H1 (cell line): ENCODE measurements around the gene CYP4Z1. TPM values are rescaled to one million over a fixed set of nuclear protein-coding genes. Genes with fewer than 3 reads are reported as not detected.

ENCODE experiments used
- CTCF ChIA-PET: fragments of 300-600 bp; sonication (Branson Sonifier 250); formaldehyde crosslinking; loops from one replicate; lab custom pipeline; 2021; ENCODE audit not compliant: partially characterized antibody; lab: Charles Lee
- POLR2A ChIA-PET: fragments of 300-600 bp; sonication (Branson Sonifier 250); formaldehyde crosslinking; loops from one replicate; lab custom pipeline; 2021; ENCODE audit warnings: inconsistent platforms; ENCODE audit not compliant: partially characterized antibody; lab: Charles Lee
- DNase-seq, 2 experiments: peaks; one replicate each; pipeline versions ENCODE4 v3.0.0 to v3.0.0-alpha.2; 2010 to 2022; ENCODE audit warnings: low spot score in 2 of 2, low read depth in 1 of 2, mixed read lengths in 1 of 2
- FAIRE-seq: peaks from 2 replicates; lab custom pipeline; 2011; peaks lifted over from hg19 to GRCh38; lab: Jason Lieb, UNC
- H2AFZ ChIP-seq: 2 replicates; pipeline ENCODE4 v1.8.1; 2012; ENCODE audit warnings: low read length, inconsistent platforms
- H2AK5ac ChIP-seq: 2 replicates; pipeline ENCODE4 v1.6.1; 2013; ENCODE audit warnings: low read depth, low read length
- H2BK120ac ChIP-seq: replicated peaks from 2 replicates; pipeline ENCODE3; 2013; ENCODE audit warnings: low read depth, low read length, inconsistent platforms
- H2BK12ac ChIP-seq: 2 replicates; pipeline ENCODE4 v1.6.1; 2013; ENCODE audit warnings: low read depth, low read length
- H2BK15ac ChIP-seq: 2 replicates; pipeline ENCODE4 v1.6.1; 2013; ENCODE audit warnings: low read length
- H2BK20ac ChIP-seq: 2 replicates; pipeline ENCODE4 v1.6.1; 2013; ENCODE audit warnings: low read length
- H2BK5ac ChIP-seq: 2 replicates; pipeline ENCODE4 v1.6.1; 2013; ENCODE audit warnings: low read depth, low read length
- H3K14ac ChIP-seq: 2 replicates; pipeline ENCODE4 v1.6.1; 2013; ENCODE audit warnings: inconsistent platforms; ENCODE audit not compliant: insufficient read length
- H3K18ac ChIP-seq: 2 replicates; pipeline ENCODE4 v1.6.1; 2013; ENCODE audit warnings: low read length; ENCODE audit errors: extremely low read depth
- H3K23ac ChIP-seq: 2 replicates; pipeline ENCODE4 v1.6.1; 2013; ENCODE audit warnings: inconsistent platforms; ENCODE audit not compliant: insufficient read length
- H3K23me2 ChIP-seq: 2 replicates; pipeline ENCODE4 v1.6.1; 2013; ENCODE audit warnings: low read depth, low read length
- H3K27ac ChIP-seq: 2 replicates; pipeline ENCODE4 v1.6.1; 2011; ENCODE audit warnings: low read depth, low read length, inconsistent platforms
- H3K27me3 ChIP-seq, 4 experiments: replicated peaks in 1 of 4; 1 replicate in 1 of 4; 2 replicates in 3 of 4; pipeline versions ENCODE4 v1.6.1 to v1.8.1; 2011 to 2013; ENCODE audit warnings: low read length in 3 of 4, mild to moderate bottlenecking in 3 of 4, inconsistent platforms in 2 of 4, mixed read lengths in 2 of 4, moderate library complexity in 1 of 4; ENCODE audit not compliant: control insufficient read depth in 3 of 4, insufficient read depth in 3 of 4; ENCODE audit errors: extremely low read depth in 1 of 4
- H3K36me3 ChIP-seq, 4 experiments: 2 replicates each; pipeline versions ENCODE4 v1.6.1 to v1.8.1; 2011 to 2013; ENCODE audit warnings: mild to moderate bottlenecking in 4 of 4, low read length in 3 of 4, moderate library complexity in 2 of 4, control low read depth in 1 of 4, inconsistent platforms in 1 of 4; ENCODE audit not compliant: insufficient read depth in 4 of 4, control insufficient read depth in 2 of 4
- H3K4ac ChIP-seq: replicated peaks from 2 replicates; pipeline ENCODE3; 2013; ENCODE audit warnings: low read length, low read depth, mixed read lengths, inconsistent platforms; ENCODE audit not compliant: insufficient read length
- H3K4me1 ChIP-seq, 4 experiments: replicated peaks in 1 of 4; 1 replicate in 1 of 4; 2 replicates in 3 of 4; pipeline versions ENCODE4 v1.6.1 to v1.8.1; 2011 to 2013; ENCODE audit warnings: low read length in 3 of 4, inconsistent platforms in 2 of 4, mixed read lengths in 1 of 4; ENCODE audit not compliant: insufficient read depth in 4 of 4, control insufficient read depth in 3 of 4
- H3K4me2 ChIP-seq, 2 experiments: 2 replicates each; pipeline versions ENCODE4 v1.6.1 to v1.8.1; 2011 to 2013; ENCODE audit warnings: low read depth in 2 of 2, low read length in 2 of 2, control low read depth in 1 of 2, inconsistent platforms in 1 of 2, mild to moderate bottlenecking in 1 of 2; ENCODE audit not compliant: insufficient read depth in 1 of 2
- H3K4me3 ChIP-seq, 4 experiments: fragments of 200-600, 300-600 bp in 1 of 4; sonication (generic), shearing (Covaris generic), sonication (Bioruptor Twin) in 1 of 4; 2 replicates each; pipeline versions ENCODE4 v1.5.1 to v1.8.1; 2011 to 2016; ENCODE audit warnings: low read length in 4 of 4, low read depth in 3 of 4, control low read depth in 2 of 4, inconsistent platforms in 2 of 4, mild to moderate bottlenecking in 2 of 4, mixed read lengths in 1 of 4, moderate library complexity in 1 of 4; ENCODE audit not compliant: insufficient read depth in 2 of 4; ENCODE audit errors: extremely low read depth in 1 of 4
- H3K56ac ChIP-seq: replicated peaks from 2 replicates; pipeline ENCODE3; 2013; ENCODE audit warnings: low read depth, mild to moderate bottlenecking, mixed read lengths, low read length, inconsistent platforms; ENCODE audit not compliant: insufficient read length
- H3K79me1 ChIP-seq: 2 replicates; pipeline ENCODE4 v1.6.1; 2013; ENCODE audit warnings: low read depth, low read length, control low read depth
- H3K79me2 ChIP-seq, 2 experiments: 2 replicates each; pipeline versions ENCODE4 v1.6.1 to v1.8.1; 2012 to 2013; ENCODE audit warnings: low read length in 2 of 2, mild to moderate bottlenecking in 2 of 2, inconsistent platforms in 1 of 2; ENCODE audit not compliant: insufficient read depth in 2 of 2, control insufficient read depth in 1 of 2
- H3K9ac ChIP-seq, 4 experiments: replicated peaks in 1 of 4; 1 replicate in 1 of 4; 2 replicates in 3 of 4; pipeline versions ENCODE4 v1.6.1 to v1.8.1; 2011 to 2013; ENCODE audit warnings: low read depth in 3 of 4, low read length in 3 of 4, control low read depth in 2 of 4, mild to moderate bottlenecking in 2 of 4, moderate library complexity in 2 of 4, inconsistent platforms in 1 of 4; ENCODE audit errors: extremely low read depth in 1 of 4
- H3K9me3 ChIP-seq, 2 experiments: 2 replicates each; pipeline versions ENCODE4 v1.6.1 to v1.8.1; 2012 to 2013; ENCODE audit warnings: mild to moderate bottlenecking in 2 of 2, moderate library complexity in 2 of 2, control low read depth in 1 of 2, inconsistent platforms in 1 of 2, low read depth in 1 of 2, low read length in 1 of 2, mixed read lengths in 1 of 2; ENCODE audit not compliant: insufficient read depth in 2 of 2
- H4K20me1 ChIP-seq, 2 experiments: replicated peaks in 1 of 2; 2 replicates each; pipeline versions ENCODE3 to v1.8.1; 2011 to 2013; ENCODE audit warnings: inconsistent platforms in 2 of 2, low read length in 2 of 2, mild to moderate bottlenecking in 1 of 2; ENCODE audit not compliant: insufficient read depth in 2 of 2, control insufficient read depth in 1 of 2
- H4K5ac ChIP-seq: 2 replicates; pipeline ENCODE4 v1.6.1; 2013; ENCODE audit warnings: low read length, low read depth, mixed read lengths, inconsistent platforms; ENCODE audit not compliant: insufficient read length
- H4K8ac ChIP-seq: 2 replicates; pipeline ENCODE4 v1.8.0; 2013; ENCODE audit warnings: mild to moderate bottlenecking, moderate library complexity, low read length, inconsistent platforms; ENCODE audit not compliant: insufficient read depth; ENCODE audit errors: extremely low read depth
- H4K91ac ChIP-seq: replicated peaks from 2 replicates; pipeline ENCODE3; 2013; ENCODE audit warnings: low read length, mixed read lengths, inconsistent platforms; ENCODE audit not compliant: insufficient read length
- ASH2L ChIP-seq: fragments of 200-600, 300-600 bp; sonication (generic); IDR thresholded peaks from one replicate; pipeline ENCODE4 v1.7.1; 2017; ENCODE audit warnings: low read length
- CHD2 ChIP-seq: IDR thresholded peaks from 2 replicates; pipeline ENCODE4 v1.6.1; 2012; ENCODE audit warnings: low read length, improper control_type of control experiment
- E2F6 ChIP-seq: IDR thresholded peaks from 2 replicates; pipeline ENCODE4 v1.6.1; 2012; ENCODE audit warnings: inconsistent platforms
- FOSL1 ChIP-seq: IDR thresholded peaks from 2 replicates; pipeline ENCODE4 v1.6.1; 2011; ENCODE audit warnings: mild to moderate bottlenecking, low read depth, low read length, moderate library complexity; ENCODE audit not compliant: insufficient read depth
- MAX ChIP-seq: IDR thresholded peaks from 2 replicates; pipeline ENCODE4 v1.6.1; 2012; ENCODE audit warnings: inconsistent platforms
- NANOG ChIP-seq: IDR thresholded peaks from 2 replicates; pipeline ENCODE4 v1.6.1; 2011; ENCODE audit warnings: low read length, low read depth, mild to moderate bottlenecking, inconsistent platforms; ENCODE audit not compliant: insufficient read depth, poor library complexity, severe bottlenecking
- NRF1 ChIP-seq: IDR thresholded peaks from 2 replicates; pipeline ENCODE4 v1.6.1; 2011; ENCODE audit warnings: mild to moderate bottlenecking, low read depth, low read length, improper control_type of control experiment
- POLR2AphosphoS5 ChIP-seq: IDR thresholded peaks from 2 replicates; pipeline ENCODE4 v1.6.1; 2011; ENCODE audit warnings: low read depth, low read length
- TAF1 ChIP-seq: IDR thresholded peaks from 2 replicates; pipeline ENCODE4 v1.6.1; 2011; ENCODE audit warnings: mild to moderate bottlenecking, low read depth, low read length
- TAF7 ChIP-seq: optimal IDR thresholded peaks from 2 replicates; pipeline ENCODE3; 2011; ENCODE audit warnings: low read depth, mild to moderate bottlenecking, inconsistent platforms, low read length, moderate library complexity, borderline replicate concordance
- USF2 ChIP-seq: IDR thresholded peaks from 2 replicates; pipeline ENCODE4 v1.6.1; 2011; ENCODE audit warnings: low read length, improper control_type of control experiment
- ZNF274 ChIP-seq: IDR thresholded peaks from 2 replicates; pipeline ENCODE4 v1.7.0; 2012; ENCODE audit warnings: low read length, borderline replicate concordance; ENCODE audit errors: extremely low read depth
- WGBS, 2 experiments: shearing (Covaris generic) in 1 of 2; methylation state at CpG; one replicate each; pipeline versions ENCODE4 v1.1.6 to v1.1.7; 2013 to 2015; ENCODE audit warnings: low lambda C conversion rate in 2 of 2, mixed read lengths in 2 of 2, inconsistent platforms in 1 of 2, low coverage in 1 of 2, missing lambda C conversion rate in 1 of 2; ENCODE audit not compliant: insufficient replicate concordance in 2 of 2, insufficient coverage in 1 of 2, insufficient read length in 1 of 2; ENCODE audit errors: extremely low coverage in 1 of 2, missing lambda C conversion rate in 1 of 2; 5-methylcytosine and 5-hydroxymethylcytosine counted together
- polyA plus RNA-seq, 7 experiments: library from polyadenylated mRNA; depleted of rRNA in 3 of 7; stranded (reverse) in 5 of 7; unstranded in 2 of 7; fragments of >200 nt in 5 of 7; fragments of 200-250 nt in 2 of 7; gene quantifications; 1 replicate in 5 of 7; 2 replicates in 1 of 7; 4 replicates in 1 of 7; pipeline versions ENCODE4 v1.2.1 to v1.2.3, GENCODE V29; 2011 to 2013; ENCODE audit warnings: missing spikeins in 2 of 7, mixed read lengths in 2 of 7
- total RNA-seq: library from RNA; stranded (reverse); fragmentation: NEBNext Ultra II Directional; extraction: Animal tissue kit (Norgen Biotek cat#: 25700); gene quantifications from 2 replicates; pipeline ENCODE4 v1.2.1, GENCODE V29; 2021

Gene CYP4Z1
- total and polyA plus RNA-seq, 2 of the 8 experiments (the other 6 are each of a cell fraction or from before 2014, with no cell fraction given) = not detected

- peak; percentile 70 for FAIRE-seq
- H3K4me1 ChIP-seq = peaks cover 0 to 5% (median under 1%) of the 10 kb centered on the region in 4 experiments; a peak in 1 of 7 replicates
- H3K27me3 ChIP-seq = no peaks in the 10 kb centered on the region
- no peak overlapping the region for H4K8ac ChIP-seq
- peak overlapping the region; percentile 78; the same call in 1 of the 2 replicates for H3K27ac ChIP-seq
- no peaks in the 10 kb centered on the region for H3K9me3 ChIP-seq
- no peak overlapping the region for H3K4ac ChIP-seq
- no peaks in the 10 kb centered on the region for H3K36me3 ChIP-seq
- no peak for DNase-seq
- H4K91ac ChIP-seq = no peak overlapping the region
- peak overlapping the region; percentile 51 for H4K5ac ChIP-seq
- no peak overlapping the region for H3K56ac ChIP-seq
- H2AK5ac ChIP-seq = no peak overlapping the region
- peaks cover 2% of the 10 kb centered on the region; the same call in 1 of the 2 replicates for H3K23me2 ChIP-seq
- H3K23ac ChIP-seq = no peak overlapping the region
- no peak overlapping the region for H3K14ac ChIP-seq
- 53% methylated on average over 4 of the region's 4 CpGs; no CpG with 5 or more reads in 1 of the 2 experiments for WGBS, 2 experiments
- ChIA-PET POLR2A (no interaction called here), CTCF (interaction anchor here (1.1 to 1.8 kb wide), 3 partner anchors 14 to 62 kb away, joined by 3 to 5 read pairs (median 3); no protein-coding TSS in a partner anchor)
- peak overlapping the region; percentile 37 to 63; a peak in 3 of 4 replicates for H3K4me2 ChIP-seq
- H4K20me1 ChIP-seq = no peaks in the 10 kb centered on the region
- H2BK20ac ChIP-seq = 0 out of 2 replicates have a peak overlapping the region, but pooled peaks have one; percentile 61
- no peaks in the 10 kb centered on the region for H3K79me2 ChIP-seq
- H3K18ac ChIP-seq = peak overlapping the region; percentile 87
- no peak overlapping the region; a peak in 1 of 7 replicates for H3K9ac ChIP-seq
- no peak overlapping the region for H2AFZ ChIP-seq
- H2BK15ac ChIP-seq = no peak overlapping the region
- H3K79me1 ChIP-seq = no peaks in the 10 kb centered on the region
- no peak overlapping the region for H2BK12ac ChIP-seq
- H3K4me3 ChIP-seq = peak overlapping the region in 1 of 4 experiments; percentile 4; a peak in 2 of 8 replicates
- peak overlapping the region; percentile 60; the same call in 1 of the 2 replicates for H2BK5ac ChIP-seq
- peak overlapping the region; percentile 92 for H2BK120ac ChIP-seq
- TF ChIP-seq FOSL1 (no peak), POLR2AphosphoS5 (no peak), TAF7 (no peak), CHD2 (no peak), TAF1 (no peak), NANOG (no peak), ZNF274 (no peak), MAX (peak; percentile 69), NRF1 (no peak), USF2 (no peak), ASH2L (no peak), E2F6 (peak; percentile 23; the same call in 1 of the 2 replicates)
These were observed 46.1 kb downstream of the CYP4Z1 start for GRCh38 chr1:47113178-47113577.
